SU-DHL-6 (cell line): ENCODE results near the gene ERC1.

ENCODE experiments used
- CTCF ChIP-seq: fragments of 200-600 bp; sonication (generic); IDR thresholded peaks from one replicate; pipeline ENCODE4 v1.5.1; 2017; ENCODE audit warnings: antibody characterized with exemption, mild to moderate bottlenecking, low read length, moderate library complexity; ENCODE audit not compliant: insufficient read depth, poor library complexity, severe bottlenecking
- EZH2phosphoT487 ChIP-seq: fragments of 200-600 bp; sonication (generic), shearing (Covaris generic); conservative IDR thresholded peaks from 2 replicates; pipeline ENCODE4 v1.6.1; 2018; ENCODE audit warnings: mild to moderate bottlenecking, antibody characterized with exemption, low read length, moderate library complexity, mixed read lengths

DNA sequence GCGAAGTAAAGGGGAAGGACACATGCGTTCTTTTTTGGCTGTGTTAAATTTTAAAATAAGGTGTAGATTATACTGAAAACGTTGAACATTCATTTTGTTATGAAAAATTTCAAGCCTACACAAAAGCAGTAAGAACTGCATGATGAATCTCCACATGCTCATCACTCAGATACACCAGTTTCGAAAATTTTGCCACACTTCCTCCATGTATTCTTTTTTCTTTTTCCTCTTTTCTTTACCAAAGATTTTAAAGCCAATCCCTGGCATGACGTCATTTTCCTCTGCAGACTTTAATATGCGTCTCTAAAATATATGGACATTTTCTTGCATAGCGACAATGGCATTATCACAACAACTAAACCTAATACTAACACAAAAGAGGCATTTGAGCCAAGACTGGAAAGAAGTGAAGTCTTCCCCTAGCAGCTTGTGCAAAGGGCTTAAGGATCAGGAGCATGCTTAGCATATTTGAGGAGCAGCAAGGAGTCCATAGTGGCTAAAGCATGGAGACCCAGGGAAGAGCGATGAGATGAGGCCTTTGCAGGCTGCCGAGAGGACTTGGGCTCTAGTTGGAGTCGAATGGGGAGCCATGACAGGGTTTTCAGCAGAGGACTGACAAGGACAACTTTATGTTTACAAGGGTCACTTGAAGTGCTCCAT is 111.9 kb downstream of the ERC1 start:
- TF ChIP-seq CTCF, result no peak
- TF ChIP-seq EZH2phosphoT487, result no peak
